Suprapubic skin (tissue), 4 donors: ENCODE results near the gene HLA-F. TPM values are rescaled to one million over a fixed set of nuclear protein-coding genes. Genes with fewer than 3 reads are reported as not detected.
A peak's percentile ranks its signal among the peaks of the same experiment; 100 is the strongest.

ENCODE experiments used
- DNase-seq, 2 donors: peaks; one replicate each; pipeline ENCODE4 v3.0.0-alpha.2; 2019; ENCODE audit warnings: low spot score in 2 of 2
- H3K27ac ChIP-seq: fragments of 200-600 bp; sonication (generic); one replicate; pipeline ENCODE4 v1.5.1; 2019
- H3K27me3 ChIP-seq: fragments of 200-600 bp; sonication (generic); one replicate; pipeline ENCODE4 v1.5.1; 2019
- H3K36me3 ChIP-seq: fragments of 200-600 bp; sonication (generic); one replicate; pipeline ENCODE4 v1.5.1; 2019
- H3K4me1 ChIP-seq: fragments of 200-600 bp; sonication (generic); one replicate; pipeline ENCODE4 v1.5.1; 2019
- H3K4me3 ChIP-seq: fragments of 200-600 bp; sonication (generic); one replicate; pipeline ENCODE4 v1.5.1; 2019; ENCODE audit warnings: mild to moderate bottlenecking
- H3K9me3 ChIP-seq: fragments of 200-600 bp; sonication (generic); one replicate; pipeline ENCODE4 v1.5.1; 2019
- EP300 ChIP-seq: sonication (generic); formaldehyde crosslinking; IDR thresholded peaks from one replicate; pipeline ENCODE4 v1.6.1; 2017; ENCODE audit warnings: antibody characterized with exemption
- POLR2A ChIP-seq, 2 donors: fragments of 450-650 bp; IDR thresholded peaks; one replicate each; pipeline ENCODE4 v1.6.1; 2017; ENCODE audit warnings: antibody characterized with exemption in 2 of 2, mild to moderate bottlenecking in 2 of 2, moderate library complexity in 2 of 2
- POLR2AphosphoS5 ChIP-seq, 3 donors: sonication (generic); formaldehyde crosslinking; IDR thresholded peaks; one replicate each; pipeline ENCODE4 v1.6.1; 2017; ENCODE audit warnings: antibody characterized with exemption in 3 of 3
- WGBS: methylation state at CpG from one replicate; pipeline ENCODE4 v1.1.5; 2018; 5-methylcytosine and 5-hydroxymethylcytosine counted together
- total RNA-seq, 4 donors: library from RNA; depleted of rRNA; stranded (reverse); fragments of >200 nt; gene quantifications; one replicate each; pipeline ENCODE4 v1.1.0, GENCODE V29; 2016
- TF ChIP-seq, protein P1 (sequence below), 2 donors: fragments of 200-600 bp in 1 of 2; fragments of 450-650 bp in 1 of 2; sonication (generic) in 1 of 2; IDR thresholded peaks; one replicate each; pipeline ENCODE4 v1.5.1; 2016 to 2019; ENCODE audit warnings: antibody characterized with exemption in 2 of 2, mild to moderate bottlenecking in 1 of 2, moderate library complexity in 1 of 2

Gene HLA-F
- total RNA-seq, 4 donors from 2014 or later = 25.6 to 162 (median 62.2) TPM

DNA sequence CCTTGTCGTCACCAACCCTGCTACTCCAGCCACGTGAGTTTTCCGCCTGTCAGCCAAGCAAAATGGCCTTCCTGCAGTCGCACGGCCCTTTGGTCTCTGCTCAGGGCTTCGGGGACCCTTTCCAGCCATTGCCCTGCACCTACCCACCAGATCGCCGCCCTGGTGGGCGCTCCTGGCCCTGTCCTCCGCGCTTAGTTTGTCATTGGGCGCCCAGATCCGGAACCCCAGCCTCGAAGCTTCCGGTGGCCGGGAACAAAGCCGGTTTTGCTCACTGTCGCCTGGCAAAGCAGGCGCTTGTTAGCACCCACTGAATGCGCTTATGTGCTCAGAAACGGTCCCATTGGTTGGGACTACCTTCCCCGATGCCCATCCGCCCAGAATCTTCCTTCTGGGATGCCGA is 42.8 kb upstream of the HLA-F start:
- Histone ChIP-seq H3K27ac (no peak overlapping the region), H3K27me3 (peaks cover 6% of the 10 kb centered on the region), H3K4me3 (no peak overlapping the region), H3K36me3 (no peaks in the 10 kb centered on the region), H3K9me3 (no peaks in the 10 kb centered on the region), H3K4me1 (no peaks in the 10 kb centered on the region)
- 95% methylated on average over 22 of the region's 24 CpGs for WGBS
- DNase-seq = no peak
- TF ChIP-seq EP300 (no peak), POLR2AphosphoS5 (IDR thresholded peaks at IDR 0.05) (no peak)

GRCh38 chr6:29680904-29681303 is 42.3 kb upstream of the HLA-F start, which contains the start of gene ZFP57:
Gene ZFP57 (minus strand): TSS chr6:29681152. CDS start chr6:29677003, 4,149 bp downstream.
- no peak within 1 kb of the TSS for H3K4me3 ChIP-seq
- 92% methylated on average over 31 of the region's 31 CpGs for WGBS
- no peak for TF ChIP-seq POLR2AphosphoS5 (IDR thresholded peaks at IDR 0.05)
- no peak for TF ChIP-seq EP300
- H3K27me3 ChIP-seq = peaks cover 6% of the 10 kb centered on the region
- no peak within 1 kb of the TSS for H3K27ac ChIP-seq
- no peak for DNase-seq
- no peaks in the 10 kb centered on the region for H3K36me3 ChIP-seq
- H3K4me1 ChIP-seq = no peaks in the 10 kb centered on the region
- no peaks in the 10 kb centered on the region for H3K9me3 ChIP-seq

GRCh38 chr6:29681811-29682210 is 41.4 kb upstream of the HLA-F start:
- TF ChIP-seq POLR2A (IDR thresholded peaks at IDR 0.05) (no peak), POLR2AphosphoS5 (IDR thresholded peaks at IDR 0.05) (no peak), EP300 (no peak)
- TF ChIP-seq, protein P1, sequence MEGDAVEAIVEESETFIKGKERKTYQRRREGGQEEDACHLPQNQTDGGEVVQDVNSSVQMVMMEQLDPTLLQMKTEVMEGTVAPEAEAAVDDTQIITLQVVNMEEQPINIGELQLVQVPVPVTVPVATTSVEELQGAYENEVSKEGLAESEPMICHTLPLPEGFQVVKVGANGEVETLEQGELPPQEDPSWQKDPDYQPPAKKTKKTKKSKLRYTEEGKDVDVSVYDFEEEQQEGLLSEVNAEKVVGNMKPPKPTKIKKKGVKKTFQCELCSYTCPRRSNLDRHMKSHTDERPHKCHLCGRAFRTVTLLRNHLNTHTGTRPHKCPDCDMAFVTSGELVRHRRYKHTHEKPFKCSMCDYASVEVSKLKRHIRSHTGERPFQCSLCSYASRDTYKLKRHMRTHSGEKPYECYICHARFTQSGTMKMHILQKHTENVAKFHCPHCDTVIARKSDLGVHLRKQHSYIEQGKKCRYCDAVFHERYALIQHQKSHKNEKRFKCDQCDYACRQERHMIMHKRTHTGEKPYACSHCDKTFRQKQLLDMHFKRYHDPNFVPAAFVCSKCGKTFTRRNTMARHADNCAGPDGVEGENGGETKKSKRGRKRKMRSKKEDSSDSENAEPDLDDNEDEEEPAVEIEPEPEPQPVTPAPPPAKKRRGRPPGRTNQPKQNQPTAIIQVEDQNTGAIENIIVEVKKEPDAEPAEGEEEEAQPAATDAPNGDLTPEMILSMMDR (IDR thresholded peaks at IDR 0.05) = no peak
- Histone ChIP-seq H3K4me3 (no peak overlapping the region), H3K4me1 (no peaks in the 10 kb centered on the region), H3K9me3 (no peaks in the 10 kb centered on the region), H3K27me3 (peaks cover 6% of the 10 kb centered on the region), H3K36me3 (no peaks in the 10 kb centered on the region), H3K27ac (no peak overlapping the region)
- 90% methylated on average over 8 of the region's 8 CpGs for whole genome bisulfite sequencing
- no peak for DNase-seq

DNA sequence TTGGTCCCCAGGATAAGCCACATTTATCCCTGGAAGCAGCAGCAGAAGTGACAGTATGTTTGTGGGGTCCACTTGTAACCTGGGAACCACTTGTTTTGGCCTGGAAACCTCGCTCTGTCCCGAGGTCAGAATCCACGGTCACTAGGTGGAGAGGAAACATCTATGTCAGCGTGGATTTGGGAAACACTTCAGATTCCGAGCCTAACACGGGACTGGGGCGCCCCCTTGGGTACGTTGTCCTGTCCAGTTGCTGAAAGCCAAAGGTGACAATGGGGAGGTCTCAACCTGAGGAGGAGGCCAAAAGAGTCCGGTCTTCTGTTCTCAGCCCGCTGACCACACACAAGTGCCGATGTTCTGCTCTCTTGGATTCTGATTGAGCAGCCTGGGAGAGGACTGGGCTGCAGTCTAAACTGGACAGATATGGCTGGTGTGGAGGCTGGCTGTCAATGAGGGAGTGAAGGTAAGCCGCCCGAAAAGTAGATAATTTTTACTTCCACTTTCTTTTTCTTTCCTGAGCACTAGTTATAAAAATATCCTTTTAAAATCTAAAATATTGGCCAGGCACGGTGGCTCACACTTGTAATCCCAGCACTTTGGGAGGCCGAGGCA is 37.4 kb upstream of the HLA-F start:
- Histone ChIP-seq H3K4me1 (no peaks in the 10 kb centered on the region), H3K27ac (no peak overlapping the region), H3K27me3 (peaks cover under 1% of the 10 kb centered on the region), H3K36me3 (no peaks in the 10 kb centered on the region), H3K9me3 (no peaks in the 10 kb centered on the region), H3K4me3 (no peak overlapping the region)
- no peak for TF ChIP-seq POLR2A (IDR thresholded peaks at IDR 0.05)
- no peak for TF ChIP-seq EP300
- TF ChIP-seq POLR2AphosphoS5 (IDR thresholded peaks at IDR 0.05) = no peak
- TF ChIP-seq, protein P1 (IDR thresholded peaks at IDR 0.05) = no peak
- DNase-seq = no peak
- 73% methylated on average over 13 of the region's 15 CpGs for WGBS

DNA sequence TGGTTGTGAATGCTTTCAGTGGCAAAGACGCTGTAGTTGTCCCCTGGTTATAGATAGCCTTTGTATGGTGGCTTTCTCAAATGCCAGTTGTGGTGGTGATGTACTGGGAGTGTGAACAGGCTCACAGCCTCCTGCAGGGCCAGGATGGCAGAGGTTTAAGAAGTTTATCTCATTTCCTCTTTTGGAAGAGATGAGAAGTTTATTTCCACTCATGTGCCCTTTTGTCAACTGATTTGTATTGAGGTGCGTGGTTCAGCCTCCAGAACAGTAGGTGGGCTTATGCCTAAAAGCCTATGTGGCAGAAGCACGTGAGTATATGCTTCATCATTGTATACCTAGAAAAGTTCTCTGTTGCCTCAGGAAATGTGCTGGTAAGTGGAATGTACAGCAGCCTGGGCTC is 28.6 kb upstream of the HLA-F start:
- H3K9me3 ChIP-seq = no peaks in the 10 kb centered on the region
- H3K4me1 ChIP-seq = no peaks in the 10 kb centered on the region
- no peak overlapping the region for H3K4me3 ChIP-seq
- no peak for TF ChIP-seq EP300
- no peak for TF ChIP-seq POLR2A (IDR thresholded peaks at IDR 0.05)
- TF ChIP-seq POLR2AphosphoS5 (IDR thresholded peaks at IDR 0.05) = no peak
- TF ChIP-seq, protein P1 (IDR thresholded peaks at IDR 0.05) = no peak
- H3K27me3 ChIP-seq = no peaks in the 10 kb centered on the region
- 55% methylated on average over 3 of the region's 3 CpGs for WGBS
- no peak overlapping the region for H3K27ac ChIP-seq
- H3K36me3 ChIP-seq = no peaks in the 10 kb centered on the region
- no peak for DNase-seq

DNA sequence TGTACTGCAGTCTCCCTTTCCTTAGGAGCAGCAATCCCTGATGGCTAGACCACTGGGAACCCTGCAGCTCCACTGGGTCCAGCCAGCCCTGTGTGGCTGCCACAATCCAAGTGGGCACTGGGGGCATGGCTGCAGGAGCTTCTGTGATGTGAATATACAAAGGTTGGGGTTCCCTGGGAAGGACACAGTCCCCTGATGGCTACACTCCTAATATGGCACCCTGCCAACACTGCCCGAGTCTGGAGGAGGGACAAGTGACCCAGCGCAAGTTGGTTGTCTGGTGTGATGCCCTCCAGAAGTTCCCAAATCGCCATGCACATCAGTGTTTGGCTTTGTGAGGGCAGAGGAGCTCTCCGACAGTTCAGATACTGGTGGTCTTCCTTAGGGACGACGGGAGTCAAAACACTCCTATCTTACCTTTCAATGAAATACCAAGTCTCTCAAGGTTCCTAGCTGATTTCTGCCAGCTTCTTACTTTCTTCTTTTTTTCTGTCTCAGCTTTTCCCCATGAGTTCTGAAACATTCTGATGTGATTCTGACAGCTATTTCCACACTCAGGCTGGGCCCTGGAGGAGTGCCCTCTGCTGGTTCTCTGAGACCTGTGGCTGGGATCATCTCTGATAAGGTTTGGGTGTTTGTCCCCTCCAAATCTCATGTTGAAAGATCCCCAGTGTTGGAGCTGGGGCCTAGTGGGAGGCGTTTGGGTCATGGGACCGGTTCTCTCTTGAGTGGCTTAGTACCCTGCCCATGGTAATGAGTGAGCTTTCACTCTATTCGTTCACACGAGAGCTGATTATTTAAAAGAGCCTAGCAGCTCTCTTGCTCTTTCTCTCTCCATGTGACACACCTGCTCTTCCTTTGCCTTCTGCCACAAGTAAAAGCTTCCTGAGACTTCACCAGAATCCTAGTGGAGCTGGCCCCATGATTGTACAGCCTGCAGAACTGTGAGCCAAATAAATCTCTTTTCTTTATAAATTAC is 26.8 kb upstream of the HLA-F start:
- no peak for TF ChIP-seq POLR2A (IDR thresholded peaks at IDR 0.05)
- TF ChIP-seq, protein P1 (IDR thresholded peaks at IDR 0.05) = peak in 1 of 2 donors; percentile 28
- DNase-seq = no peak

More for the DNA sequence above, 26.8 kb upstream of the HLA-F start:
- H3K27me3 ChIP-seq = no peaks in the 10 kb centered on the region
- H3K36me3 ChIP-seq = no peaks in the 10 kb centered on the region
- WGBS = 66% methylated on average over 8 of the region's 10 CpGs
- no peak overlapping the region for H3K4me3 ChIP-seq
- H3K27ac ChIP-seq = no peak overlapping the region
- H3K9me3 ChIP-seq = no peaks in the 10 kb centered on the region
- H3K4me1 ChIP-seq = no peaks in the 10 kb centered on the region
